ENCODE results near the gene PPME1. TPM values are rescaled to one million over a fixed set of nuclear protein-coding genes. Genes with fewer than 3 reads are reported as not detected.
"Not testable (repeated sequence)": the region's sequence is repeated elsewhere in the genome, so short reads cannot be mapped to it uniquely, and the experiment has no call there.

Gene PPME1
- 22.6 TPM for total RNA-seq

GRCh38 chr11:74170694-74171629 is at the start of gene PPME1, which contains the start of gene C2CD3:
Gene PPME1, plus strand, starts transcription at chr11:74171289. Its CDS starts 133 bp downstream, at chr11:74171422.
Gene C2CD3, minus strand, starts transcription at chr11:74171002. Its CDS starts 210 bp downstream, at chr11:74170792.
- peak; percentile 96 to 100 (median 100) for DNase-seq (ENCODE audit: low read depth in 2 of 3, low spot score in 2 of 3)

- DNase-seq (ENCODE audit: low read depth in 2 of 3, low spot score in 2 of 3) = no peak
These were observed 49.3 kb upstream of the PPME1 start for GRCh38 chr11:74121804-74122203.

- no peak for DNase-seq (ENCODE audit: low read depth in 2 of 3, low spot score in 2 of 3)
These were observed 48.1 kb upstream of the PPME1 start for GRCh38 chr11:74123008-74123448.

GRCh38 chr11:74129121-74129520 is 42.0 kb upstream of the PPME1 start:
- not testable (repeated sequence) for DNase-seq (ENCODE audit: low read depth in 2 of 3, low spot score in 2 of 3)

GRCh38 chr11:74132833-74133232 is 38.3 kb upstream of the PPME1 start:
- no peak for DNase-seq (ENCODE audit: low read depth in 2 of 3, low spot score in 2 of 3)

GRCh38 chr11:74133436-74133835 is 37.7 kb upstream of the PPME1 start:
- no peak for DNase-seq (ENCODE audit: low read depth in 2 of 3, low spot score in 2 of 3)

- no peak for DNase-seq (ENCODE audit: low read depth in 2 of 3, low spot score in 2 of 3)
These were observed 36.4 kb upstream of the PPME1 start for GRCh38 chr11:74134661-74135060.

GRCh38 chr11:74135127-74135840 is 35.8 kb upstream of the PPME1 start:
- no peak for DNase-seq (ENCODE audit: low read depth in 2 of 3, low spot score in 2 of 3)

GRCh38 chr11:74138021-74138420 is 33.1 kb upstream of the PPME1 start:
- DNase-seq (ENCODE audit: low read depth in 2 of 3, low spot score in 2 of 3) = no peak

- no peak for DNase-seq (ENCODE audit: low read depth in 2 of 3, low spot score in 2 of 3)
These were observed 32.5 kb upstream of the PPME1 start for GRCh38 chr11:74138572-74138971.

GRCh38 chr11:74139151-74139918 is 31.8 kb upstream of the PPME1 start:
- DNase-seq (ENCODE audit: low read depth in 2 of 3, low spot score in 2 of 3) = no peak

- not testable (repeated sequence) for DNase-seq (ENCODE audit: low read depth in 2 of 3, low spot score in 2 of 3)
These were observed 31.1 kb upstream of the PPME1 start for GRCh38 chr11:74139919-74140431.

- no peak for DNase-seq (ENCODE audit: low read depth in 2 of 3, low spot score in 2 of 3)
These were observed 29.8 kb upstream of the PPME1 start for GRCh38 chr11:74141241-74141695.

GRCh38 chr11:74141908-74142307 is 29.2 kb upstream of the PPME1 start:
- DNase-seq (ENCODE audit: low read depth in 2 of 3, low spot score in 2 of 3) = no peak

- DNase-seq (ENCODE audit: low read depth in 2 of 3, low spot score in 2 of 3) = no peak
These were observed 28.5 kb upstream of the PPME1 start for GRCh38 chr11:74142624-74143023.

GRCh38 chr11:74144592-74144991 is 26.5 kb upstream of the PPME1 start:
- DNase-seq (ENCODE audit: low read depth in 2 of 3, low spot score in 2 of 3) = no peak

- no peak for DNase-seq (ENCODE audit: low read depth in 2 of 3, low spot score in 2 of 3)
These were observed 23.7 kb upstream of the PPME1 start for GRCh38 chr11:74147199-74147929.

GRCh38 chr11:74153224-74153623 is 17.9 kb upstream of the PPME1 start:
- DNase-seq (ENCODE audit: low read depth in 2 of 3, low spot score in 2 of 3) = no peak

GRCh38 chr11:74154620-74155281 is 16.3 kb upstream of the PPME1 start:
- DNase-seq (ENCODE audit: low read depth in 2 of 3, low spot score in 2 of 3) = no peak

Measured in hematopoietic multipotent progenitor cell (in vitro differentiated cells).